ENCODE data around the gene SEMA3E. TPM values are rescaled to one million over a fixed set of nuclear protein-coding genes. Genes with fewer than 3 reads are reported as not detected.
"Not testable (repeated sequence)": the region's sequence is repeated elsewhere in the genome, so short reads cannot be mapped to it uniquely, and the experiment has no call there.

Gene SEMA3E
- 4.1 and 6.8 TPM in 2 replicates for total RNA-seq (2014; rRNA removed; shearing (Covaris generic))
- polyA plus RNA-seq (2015; cell fraction: cytosol; rRNA removed) = 2.9 and 3.8 TPM in 2 replicates
- polyA plus RNA-seq (2015; cell fraction: nucleus; rRNA removed) = 0.73 and 3.0 TPM in 2 replicates

GRCh38 chr7:83648464-83649241 lies at the start of gene SEMA3E:
SEMA3E (minus strand) TSS chr7:83649139.
- DNase-seq (ENCODE audit: low read depth, low spot score) = peak; percentile 59
- in situ Hi-C loops (cut with HindIII; ENCODE audit: low pct_unique_long_range_greater_than_20kb, low sequenced_read_pairs) = no loop called here

DNA sequence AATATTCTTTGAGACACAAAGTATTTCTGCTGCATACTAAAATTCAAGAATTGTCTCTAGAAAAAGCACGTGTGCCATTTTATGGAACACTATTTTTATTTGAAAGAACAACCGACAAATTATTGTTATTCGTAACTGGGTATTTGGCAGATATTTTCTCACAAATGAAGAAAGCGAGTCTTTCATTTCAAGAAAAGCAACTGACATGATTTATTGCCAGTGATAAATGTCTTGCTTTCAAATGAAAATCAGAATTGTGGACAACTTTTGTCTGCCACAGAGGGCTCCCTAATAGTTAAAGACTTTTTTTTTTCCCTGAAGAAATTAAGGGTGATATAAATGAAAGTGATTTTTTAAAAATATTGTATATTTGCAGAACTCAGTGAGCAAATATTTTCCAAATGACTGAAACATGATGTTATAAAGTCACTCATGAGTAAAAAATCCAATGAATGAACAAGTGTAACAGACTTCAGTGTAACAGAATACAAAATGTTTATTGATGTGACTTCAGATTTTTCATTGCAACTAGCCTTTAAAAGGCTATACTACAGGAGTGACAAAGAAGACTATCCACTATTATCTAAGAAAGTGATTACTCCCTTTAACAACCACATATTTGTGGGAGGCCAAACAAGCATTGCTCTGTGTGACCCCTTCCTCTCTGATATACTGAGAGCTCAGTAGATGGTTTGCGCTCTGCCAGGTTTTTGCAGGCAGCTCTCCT lies 49.0 kb upstream of the SEMA3E start:
- DNase-seq (ENCODE audit: low read depth, low spot score) = peak; percentile 89
- in situ Hi-C loops (cut with HindIII; ENCODE audit: low pct_unique_long_range_greater_than_20kb, low sequenced_read_pairs) = no loop called here

- in situ Hi-C loops (cut with HindIII; ENCODE audit: low pct_unique_long_range_greater_than_20kb, low sequenced_read_pairs) = no loop called here
- no peak for DNase-seq (ENCODE audit: low read depth, low spot score)
Observed at GRCh38 chr7:83696101-83696500, 47.2 kb upstream of the SEMA3E start.

DNA sequence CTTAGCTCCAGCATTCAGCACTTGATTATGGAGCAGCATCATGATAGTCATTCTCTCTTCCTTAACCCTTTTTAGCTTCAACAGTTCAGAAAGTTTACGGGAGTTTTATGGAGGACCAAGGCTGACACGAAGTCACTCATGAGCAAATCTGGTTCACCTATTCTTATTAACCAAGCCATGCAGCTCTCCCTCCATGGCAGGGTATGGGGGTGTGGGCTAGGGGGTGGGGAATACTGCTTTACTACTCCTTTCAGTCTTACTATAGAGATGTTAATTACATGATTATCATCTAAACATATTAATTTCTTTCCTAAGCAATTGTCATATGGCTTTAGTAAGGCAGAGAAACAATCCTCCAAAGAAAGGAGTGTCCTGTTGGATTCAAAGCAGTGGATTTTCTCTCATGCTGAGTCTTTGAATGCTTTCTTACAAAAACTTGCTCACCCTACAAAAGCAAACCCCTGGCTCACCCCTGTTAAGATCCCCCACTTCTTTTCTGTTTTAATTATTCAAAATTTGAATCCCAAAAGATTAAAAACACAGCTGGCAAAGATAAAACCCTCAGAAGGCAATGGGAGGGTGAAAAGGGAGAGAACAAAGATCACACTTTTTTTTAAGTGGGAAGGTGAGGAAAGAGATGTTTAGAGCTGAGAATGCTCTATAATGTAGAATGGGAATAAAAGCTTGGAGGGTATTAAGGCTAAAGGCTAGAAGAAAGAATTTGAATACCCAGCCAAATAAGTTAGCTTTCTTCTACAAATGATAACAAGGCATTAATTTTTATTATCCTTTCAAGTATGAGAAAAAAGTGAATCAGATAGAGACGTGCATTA lies 46.4 kb upstream of the SEMA3E start:
- in situ Hi-C loops (cut with HindIII; ENCODE audit: low pct_unique_long_range_greater_than_20kb, low sequenced_read_pairs) = no loop called here
- no peak for DNase-seq (ENCODE audit: low read depth, low spot score)

DNA sequence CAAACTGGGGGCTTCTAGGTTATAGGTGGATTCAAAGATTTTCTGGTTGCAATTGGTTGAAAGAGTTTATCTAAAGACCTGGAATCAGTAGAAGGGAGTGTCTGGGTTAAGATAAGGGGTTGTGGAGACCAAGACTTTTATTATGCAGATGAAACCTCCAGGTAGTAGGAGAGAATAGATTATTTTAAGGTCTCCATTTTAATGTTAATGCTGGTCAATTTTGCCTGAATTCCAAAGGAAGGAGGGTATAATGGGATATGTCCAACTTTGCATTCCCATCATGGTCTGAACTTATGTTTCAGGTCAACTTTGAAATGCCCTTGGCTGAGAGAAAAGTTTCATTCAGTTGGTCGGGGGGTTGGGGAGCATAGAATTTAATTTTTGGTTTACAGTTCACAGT lies 44.3 kb upstream of the SEMA3E start:
- DNase-seq (ENCODE audit: low read depth, low spot score) = no peak
- in situ Hi-C loops (cut with HindIII; ENCODE audit: low pct_unique_long_range_greater_than_20kb, low sequenced_read_pairs) = no loop called here

- no peak for DNase-seq (ENCODE audit: low read depth, low spot score)
- in situ Hi-C loops (cut with HindIII; ENCODE audit: low pct_unique_long_range_greater_than_20kb, low sequenced_read_pairs) = no loop called here
Observed at GRCh38 chr7:83691095-83691494, 42.2 kb upstream of the SEMA3E start.

DNA sequence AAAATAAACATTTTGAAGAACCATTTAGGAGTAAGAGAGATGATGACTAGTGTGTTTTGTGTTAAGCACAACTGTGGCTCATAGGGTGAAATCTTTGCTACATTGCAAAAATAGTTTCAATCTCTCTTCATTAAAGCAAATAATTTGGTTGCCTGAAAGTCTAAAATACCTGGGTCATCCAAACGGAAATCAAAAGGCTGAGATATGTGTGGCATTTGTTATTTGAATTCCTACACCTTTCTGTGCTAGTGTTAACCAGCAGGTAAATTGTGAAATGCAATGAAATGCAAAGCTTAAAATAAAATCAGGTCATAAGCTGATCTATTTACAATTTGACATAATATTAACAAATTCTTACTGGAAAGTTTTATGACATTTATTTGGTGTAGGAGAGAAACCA lies 40.9 kb upstream of the SEMA3E start:
- in situ Hi-C loops (cut with HindIII; ENCODE audit: low pct_unique_long_range_greater_than_20kb, low sequenced_read_pairs) = no loop called here
- no peak for DNase-seq (ENCODE audit: low read depth, low spot score)

GRCh38 chr7:83686416-83686815 lies 37.5 kb upstream of the SEMA3E start:
- DNase-seq (ENCODE audit: low read depth, low spot score) = no peak
- in situ Hi-C loops (cut with HindIII; ENCODE audit: low pct_unique_long_range_greater_than_20kb, low sequenced_read_pairs) = no loop called here

DNA sequence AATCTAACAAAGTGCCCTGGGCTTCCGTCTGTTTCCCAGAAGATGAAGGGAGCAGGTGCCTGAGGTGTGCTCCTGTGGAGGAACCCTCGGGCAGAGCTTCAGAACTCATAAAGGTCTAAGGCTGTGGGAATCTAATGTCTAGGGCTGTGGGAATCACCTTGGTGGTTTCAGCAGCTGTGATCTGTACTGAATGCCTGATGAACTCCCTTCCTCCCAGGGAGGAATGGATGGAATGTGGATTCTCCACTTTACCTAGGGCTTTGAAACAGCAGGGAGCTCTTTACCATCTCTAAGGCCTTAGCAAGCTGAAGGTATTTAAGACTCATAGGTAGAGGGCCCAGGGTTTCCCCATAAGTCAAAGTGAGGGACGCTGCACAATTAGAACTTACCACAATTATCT lies 36.0 kb upstream of the SEMA3E start:
- in situ Hi-C loops (cut with HindIII; ENCODE audit: low pct_unique_long_range_greater_than_20kb, low sequenced_read_pairs) = no loop called here
- DNase-seq (ENCODE audit: low read depth, low spot score) = no peak

DNA sequence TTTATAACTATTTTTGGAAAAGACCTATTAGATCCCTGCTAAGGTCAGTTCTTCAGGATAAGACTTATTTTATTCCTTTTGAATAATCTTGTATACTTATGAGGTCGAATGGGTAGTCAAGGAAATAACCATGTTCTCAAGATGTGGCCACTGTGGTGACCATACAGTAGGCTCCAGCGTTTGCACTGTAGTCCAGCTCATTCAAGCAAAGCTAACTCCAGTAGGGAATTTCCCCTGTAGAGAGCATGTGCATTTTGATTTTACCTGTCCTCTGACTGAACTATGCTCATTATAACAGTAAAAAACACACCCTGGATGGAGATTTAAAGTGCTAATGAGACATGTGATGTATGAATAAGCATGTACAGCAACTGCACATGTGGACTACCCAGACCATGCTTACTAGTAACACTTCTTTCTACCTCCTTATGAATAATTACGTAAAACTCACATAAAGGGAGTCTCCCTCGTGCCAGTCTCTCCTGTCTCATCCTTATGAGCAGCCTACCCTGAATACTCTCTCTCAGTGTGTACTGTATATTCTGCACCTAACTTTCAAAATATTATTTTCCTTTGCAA lies 32.4 kb upstream of the SEMA3E start:
- DNase-seq (ENCODE audit: low read depth, low spot score) = no peak
- in situ Hi-C loops (cut with HindIII; ENCODE audit: low pct_unique_long_range_greater_than_20kb, low sequenced_read_pairs) = no loop called here

DNA sequence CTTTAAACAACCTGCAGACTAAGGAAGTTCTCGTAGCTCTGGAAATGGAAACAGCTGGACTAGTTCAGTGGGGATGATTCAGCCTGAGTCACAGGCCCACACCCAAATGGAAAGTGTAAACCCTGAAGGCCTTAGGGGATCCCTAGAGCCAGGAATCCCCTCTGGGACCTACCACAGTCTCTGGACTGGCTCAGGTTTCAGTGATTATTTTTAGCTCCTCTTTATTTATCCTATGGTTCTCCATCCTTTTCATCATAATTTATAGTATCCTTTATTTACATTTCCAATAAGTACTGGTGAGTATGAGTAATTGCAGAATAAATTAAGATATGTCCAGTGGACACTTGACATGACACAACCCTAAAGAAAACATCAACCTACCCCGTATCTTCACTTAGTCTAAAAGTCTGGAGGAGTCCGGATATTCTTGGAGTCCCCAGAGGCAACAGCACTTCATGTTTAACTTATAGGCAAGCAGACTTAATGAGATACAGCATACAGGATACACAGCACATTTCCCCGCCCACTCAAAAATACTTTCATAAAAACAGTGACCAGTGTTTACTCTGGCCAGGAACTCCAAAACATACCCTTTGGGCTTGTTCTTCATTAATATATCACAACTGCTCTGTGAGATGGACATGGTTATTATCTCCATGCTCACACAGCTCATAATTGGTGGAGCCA lies 28.4 kb upstream of the SEMA3E start:
- in situ Hi-C loops (cut with HindIII; ENCODE audit: low pct_unique_long_range_greater_than_20kb, low sequenced_read_pairs) = no loop called here
- peak; percentile 34 for DNase-seq (ENCODE audit: low read depth, low spot score)

DNA sequence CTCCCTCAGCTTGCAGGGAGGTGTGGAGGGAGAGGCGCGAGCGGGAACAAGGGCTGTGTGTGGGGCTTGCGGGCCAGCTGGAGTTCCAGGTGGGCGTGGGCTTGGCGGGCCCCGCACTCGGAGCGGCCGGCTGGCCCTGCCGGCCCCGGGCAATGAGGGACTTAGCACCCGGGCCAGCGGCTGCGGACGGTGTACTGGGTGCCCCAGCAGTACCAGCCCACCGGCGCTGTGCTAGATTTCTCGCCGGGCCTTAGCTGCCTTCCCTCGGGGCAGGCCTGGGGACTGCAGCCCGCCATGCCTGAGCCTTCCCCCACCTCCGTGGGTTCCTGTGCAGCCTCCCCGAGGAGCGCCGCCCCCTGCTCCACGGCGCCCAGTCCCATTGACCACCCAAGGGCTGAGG lies 24.4 kb upstream of the SEMA3E start:
- DNase-seq (ENCODE audit: low read depth, low spot score) = not testable (repeated sequence)
- in situ Hi-C loops (cut with HindIII; ENCODE audit: low pct_unique_long_range_greater_than_20kb, low sequenced_read_pairs) = loop anchor here (25.0 kb wide), 2 partner anchors 161 to 261 kb away; no protein-coding TSS in a partner anchor

- in situ Hi-C loops (cut with HindIII; ENCODE audit: low pct_unique_long_range_greater_than_20kb, low sequenced_read_pairs) = loop anchor here (25.0 kb wide), 2 partner anchors 160 to 260 kb away; no protein-coding TSS in a partner anchor
- DNase-seq (ENCODE audit: low read depth, low spot score) = peak; percentile 86
Observed at GRCh38 chr7:83672157-83672556, 23.2 kb upstream of the SEMA3E start.

GRCh38 chr7:83663131-83663530 lies 14.2 kb upstream of the SEMA3E start:
- in situ Hi-C loops (cut with HindIII; ENCODE audit: low pct_unique_long_range_greater_than_20kb, low sequenced_read_pairs) = loop anchor here (25.0 kb wide), 2 partner anchors 151 to 251 kb away; no protein-coding TSS in a partner anchor

DNA sequence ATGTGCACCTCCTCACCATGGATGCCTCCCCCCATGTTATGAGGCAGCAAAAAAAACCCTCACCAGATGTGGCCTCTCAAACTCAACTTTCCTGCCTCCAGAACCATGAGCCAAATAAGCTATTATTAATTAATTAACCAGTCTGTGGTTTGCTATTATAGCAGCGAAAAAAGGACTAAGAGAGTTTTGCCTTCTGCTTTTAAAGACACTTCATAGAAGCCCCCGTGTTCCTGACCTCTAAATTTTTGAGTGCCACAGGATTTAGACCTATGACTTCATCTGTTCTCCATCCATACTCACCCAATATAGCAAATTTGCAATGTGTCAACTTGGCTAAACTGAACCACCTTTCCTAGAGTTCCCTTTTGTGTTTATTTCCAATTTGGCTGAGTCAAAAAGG lies 9.2 kb upstream of the SEMA3E start:
- in situ Hi-C loops (cut with HindIII; ENCODE audit: low pct_unique_long_range_greater_than_20kb, low sequenced_read_pairs) = loop anchor here (25.0 kb wide), 2 partner anchors 146 to 246 kb away; no protein-coding TSS in a partner anchor
- no peak for DNase-seq (ENCODE audit: low read depth, low spot score)

More at GRCh38 chr7:83663131-83663530, 14.2 kb upstream of the SEMA3E start:
- no peak for DNase-seq (ENCODE audit: low read depth, low spot score)

GRCh38 chr7:83655951-83656556 lies 7.1 kb upstream of the SEMA3E start:
- peak; percentile 69 for DNase-seq (ENCODE audit: low read depth, low spot score)
- in situ Hi-C loops (cut with HindIII; ENCODE audit: low pct_unique_long_range_greater_than_20kb, low sequenced_read_pairs) = loop anchor here (25.0 kb wide), 2 partner anchors 144 to 244 kb away; no protein-coding TSS in a partner anchor
